Hepatocyte (in vitro differentiated cells): ENCODE results near the gene POU6F2. TPM values are rescaled to one million over a fixed set of nuclear protein-coding genes. Genes with fewer than 3 reads are reported as not detected.

ENCODE experiments used
- DNase-seq: peaks from one replicate; pipeline ENCODE4 v3.0.0-alpha.2; 2016; ENCODE audit warnings: low spot score
- H2AFZ ChIP-seq: fragments of 200-600 bp; sonication (generic); 2 replicates; pipeline ENCODE4 v1.6.0; 2016; ENCODE audit warnings: antibody characterized with exemption, mild to moderate bottlenecking
- H3K27ac ChIP-seq: fragments of 200-600 bp; sonication (generic); 2 replicates; pipeline ENCODE4 v1.5.1; 2016; ENCODE audit warnings: mild to moderate bottlenecking
- H3K27me3 ChIP-seq: fragments of 200-600 bp; sonication (generic); 2 replicates; pipeline ENCODE4 v1.6.1; 2016
- H3K36me3 ChIP-seq: fragments of 200-600 bp; sonication (generic); replicated peaks from 2 replicates; pipeline ENCODE4 v1.5.1; 2016; ENCODE audit warnings: low read depth; ENCODE audit not compliant: insufficient read depth
- H3K4me1 ChIP-seq: fragments of 200-600 bp; sonication (generic); 2 replicates; pipeline ENCODE4 v1.5.1; 2016; ENCODE audit warnings: mild to moderate bottlenecking, moderate library complexity; ENCODE audit not compliant: insufficient read depth
- H3K4me2 ChIP-seq: fragments of 200-600 bp; sonication (generic); 2 replicates; pipeline ENCODE4 v1.6.0; 2016
- H3K4me3 ChIP-seq: fragments of 200-600 bp; sonication (generic); 2 replicates; pipeline ENCODE4 v1.5.1; 2016; ENCODE audit warnings: mild to moderate bottlenecking
- H3K79me2 ChIP-seq: fragments of 200-600 bp; sonication (generic); 2 replicates; pipeline ENCODE4 v1.6.0; 2017; ENCODE audit warnings: mild to moderate bottlenecking
- H3K9me2 ChIP-seq: fragments of 200-600 bp; sonication (generic); replicated peaks from 2 replicates; pipeline ENCODE4 v1.6.0; 2017; ENCODE audit warnings: mild to moderate bottlenecking; ENCODE audit not compliant: insufficient read depth
- H3K9me3 ChIP-seq: fragments of 200-600 bp; sonication (generic); 2 replicates; pipeline ENCODE4 v1.5.1; 2016; ENCODE audit warnings: low read depth, mild to moderate bottlenecking
- H4K20me1 ChIP-seq: fragments of 200-600 bp; sonication (generic); 2 replicates; pipeline ENCODE4 v1.6.0; 2016; ENCODE audit warnings: mild to moderate bottlenecking; ENCODE audit not compliant: insufficient read depth, poor library complexity, severe bottlenecking
- CTCF ChIP-seq: fragments of 200-600 bp; sonication (generic); IDR thresholded peaks from 2 replicates; pipeline ENCODE4 v1.5.1; 2016; ENCODE audit warnings: antibody characterized with exemption, mild to moderate bottlenecking; ENCODE audit not compliant: poor library complexity
- EZH2 ChIP-seq: fragments of 200-600 bp; sonication (generic); IDR thresholded peaks from 2 replicates; pipeline ENCODE4 v1.6.1; 2016; ENCODE audit warnings: antibody characterized with exemption, mild to moderate bottlenecking, borderline replicate concordance
- EZH2phosphoT487 ChIP-seq: fragments of 200-600 bp; sonication (generic); IDR thresholded peaks from one replicate; pipeline ENCODE4 v1.6.1; 2018; ENCODE audit warnings: antibody characterized with exemption, mild to moderate bottlenecking, low read depth, moderate library complexity; ENCODE audit not compliant: unreplicated experiment, severe bottlenecking
- WGBS: methylation state at CpG from one replicate; pipeline ENCODE4 v1.1.6; 2016; ENCODE audit warnings: low lambda C conversion rate; ENCODE audit errors: missing lambda C conversion rate; 5-methylcytosine and 5-hydroxymethylcytosine counted together
- polyA plus RNA-seq: library from polyadenylated mRNA; unstranded; fragments of >200 nt; fragmentation: Nextera tagmentation; extraction: Ambion mirVana; gene quantifications from 2 replicates; pipeline ENCODE4 v1.2.1, GENCODE V29; 2016
- small RNA-seq: library from RNA; depleted of rRNA; stranded (forward); fragments of <200 nt; gene quantifications from one replicate; pipeline ENCODE3, GENCODE V24; 2014
- total RNA-seq: library from RNA; depleted of rRNA; stranded (reverse); fragments of >200 nt; gene quantifications from 2 replicates; pipeline ENCODE4 v1.2.3, GENCODE V29; 2014

POU6F2 gene
- total and polyA plus RNA-seq, 2 experiments from 2014 or later = 0.67 to 1.4 TPM

- Histone ChIP-seq H3K4me2 (no peak overlapping the region), H3K4me3 (no peak overlapping the region), H3K4me1 (no peaks in the 10 kb centered on the region), H3K27ac (no peak overlapping the region), H3K9me2 (no peaks in the 10 kb centered on the region), H4K20me1 (no peaks in the 10 kb centered on the region), H3K9me3 (no peaks in the 10 kb centered on the region), H3K27me3 (no peaks in the 10 kb centered on the region), H3K36me3 (no peaks in the 10 kb centered on the region), H3K79me2 (no peaks in the 10 kb centered on the region), H2AFZ (no peak overlapping the region)
- 72% methylated on average over 3 of the region's 3 CpGs for WGBS
- no peak for DNase-seq
- TF ChIP-seq EZH2phosphoT487 (no peak), CTCF (no peak), EZH2 (no peak)
Observed at GRCh38 chr7:39517240-39517639, 539.5 kb downstream of the POU6F2 start.

Small RNA genes lying within 50 kb of the gene (small RNA-seq; reads per million reads assigned to genes)
- gene SNORA20B = 0.34 reads per million, percentile 15 among the genes with 10 or more reads in this experiment

Other genes with a start within 250 kb of the POU6F2 start
- gene VPS41, start 68.7 kb upstream of the POU6F2 start, total RNA-seq = 53.0 and 70.9 TPM in 2 replicates
- 40.1 and 43.6 TPM in 2 replicates for gene VPS41, start 68.7 kb upstream of the POU6F2 start, polyA plus RNA-seq